Neural cell (in vitro differentiated cells): ENCODE data around the gene ARMCX2.

ENCODE experiments used
- EP300 ChIP-seq: fragments of 450-650 bp; conservative IDR thresholded peaks from 2 replicates; pipeline ENCODE4 v1.6.1; 2014; ENCODE audit warnings: antibody characterized with exemption, mild to moderate bottlenecking, moderate library complexity; ENCODE audit not compliant: poor library complexity, severe bottlenecking
- POLR2AphosphoS5 ChIP-seq: IDR thresholded peaks from 2 replicates; pipeline ENCODE4 v1.6.1; 2012
- RAD21 ChIP-seq: fragments of 450-650 bp; conservative IDR thresholded peaks from 2 replicates; pipeline ENCODE4 v1.6.1; 2014; ENCODE audit warnings: antibody characterized with exemption, mild to moderate bottlenecking, moderate library complexity
- REST ChIP-seq: IDR thresholded peaks from 2 replicates; pipeline ENCODE4 v1.6.1; 2012; ENCODE audit warnings: borderline replicate concordance
- SMC3 ChIP-seq: fragments of 450-650 bp; conservative IDR thresholded peaks from 2 replicates; pipeline ENCODE4 v1.6.1; 2014; ENCODE audit warnings: antibody characterized with exemption, mild to moderate bottlenecking, moderate library complexity; ENCODE audit not compliant: poor library complexity
- TAF1 ChIP-seq: IDR thresholded peaks from 2 replicates; pipeline ENCODE4 v1.6.1; 2012; ENCODE audit warnings: low read depth
- TF ChIP-seq, protein P1 (sequence below): fragments of 450-650 bp; IDR thresholded peaks from 2 replicates; pipeline ENCODE4 v1.5.1; 2014; ENCODE audit warnings: antibody characterized with exemption, mild to moderate bottlenecking, moderate library complexity; ENCODE audit not compliant: poor library complexity, severe bottlenecking

DNA sequence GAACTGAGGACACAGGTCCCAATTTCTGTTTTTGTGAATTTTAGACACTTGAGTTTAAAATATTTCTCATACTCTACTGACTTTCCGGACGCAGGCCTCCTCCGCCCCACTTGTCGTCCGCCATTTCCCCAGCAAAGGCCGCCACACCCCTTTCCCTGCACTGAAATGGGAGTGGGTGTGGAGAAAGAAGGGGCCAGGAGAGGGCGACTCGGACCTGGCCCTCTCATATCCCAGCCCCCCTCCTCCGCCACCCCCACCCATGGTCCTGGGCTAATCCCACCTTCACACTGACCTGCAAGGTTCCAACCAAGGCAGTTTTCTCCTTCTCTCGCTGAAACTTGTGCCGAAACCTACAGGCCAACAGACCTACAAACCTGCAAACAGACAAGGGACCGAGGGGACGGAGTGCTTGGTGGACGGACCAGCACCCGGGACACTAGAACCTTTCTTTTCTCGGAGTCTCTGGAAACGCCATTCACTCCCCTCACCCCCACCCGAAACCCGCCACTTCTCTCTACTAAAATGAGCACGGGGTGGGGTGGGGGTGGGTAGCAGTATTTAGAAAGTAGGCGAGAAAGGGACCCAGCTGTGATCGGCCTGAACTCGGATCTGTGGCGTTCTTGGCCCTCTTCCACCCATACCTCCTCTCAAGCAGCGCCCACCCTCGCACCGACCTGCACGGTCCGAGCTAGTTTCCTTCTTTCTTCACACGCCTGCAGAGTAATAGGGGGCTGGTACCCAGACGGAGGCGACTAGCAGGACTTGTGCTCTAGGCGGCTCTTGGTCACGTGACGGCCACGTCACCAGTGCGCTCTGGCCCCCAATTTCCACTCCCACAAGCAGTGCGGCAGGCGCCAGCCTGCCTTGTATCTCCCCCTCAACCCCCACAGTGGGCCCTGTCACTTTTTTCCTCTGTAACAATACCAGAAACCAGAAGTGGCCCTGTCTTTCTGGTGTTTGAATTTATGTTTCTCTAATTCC lies 42.1 kb downstream of the ARMCX2 start, which contains the start of gene ARMCX6:
- TF ChIP-seq, protein P1, sequence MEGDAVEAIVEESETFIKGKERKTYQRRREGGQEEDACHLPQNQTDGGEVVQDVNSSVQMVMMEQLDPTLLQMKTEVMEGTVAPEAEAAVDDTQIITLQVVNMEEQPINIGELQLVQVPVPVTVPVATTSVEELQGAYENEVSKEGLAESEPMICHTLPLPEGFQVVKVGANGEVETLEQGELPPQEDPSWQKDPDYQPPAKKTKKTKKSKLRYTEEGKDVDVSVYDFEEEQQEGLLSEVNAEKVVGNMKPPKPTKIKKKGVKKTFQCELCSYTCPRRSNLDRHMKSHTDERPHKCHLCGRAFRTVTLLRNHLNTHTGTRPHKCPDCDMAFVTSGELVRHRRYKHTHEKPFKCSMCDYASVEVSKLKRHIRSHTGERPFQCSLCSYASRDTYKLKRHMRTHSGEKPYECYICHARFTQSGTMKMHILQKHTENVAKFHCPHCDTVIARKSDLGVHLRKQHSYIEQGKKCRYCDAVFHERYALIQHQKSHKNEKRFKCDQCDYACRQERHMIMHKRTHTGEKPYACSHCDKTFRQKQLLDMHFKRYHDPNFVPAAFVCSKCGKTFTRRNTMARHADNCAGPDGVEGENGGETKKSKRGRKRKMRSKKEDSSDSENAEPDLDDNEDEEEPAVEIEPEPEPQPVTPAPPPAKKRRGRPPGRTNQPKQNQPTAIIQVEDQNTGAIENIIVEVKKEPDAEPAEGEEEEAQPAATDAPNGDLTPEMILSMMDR: peak; percentile 43
- TF ChIP-seq TAF1: peak; percentile 54
- no peak for TF ChIP-seq REST
- no peak for TF ChIP-seq EP300
- TF ChIP-seq POLR2AphosphoS5: peak; percentile 64
- TF ChIP-seq RAD21: no peak
- TF ChIP-seq SMC3: peak; percentile 8
